GM13977 (cell line): ENCODE results near the gene SLC35E2B.

Source experiments
- DNase-seq: peaks from one replicate; pipeline ENCODE4 v3.0.0; 2012; ENCODE audit warnings: low spot score
- CTCF ChIP-seq: IDR thresholded peaks from 2 replicates; pipeline ENCODE4 v1.5.1; 2012; ENCODE audit warnings: mild to moderate bottlenecking, control low read depth; ENCODE audit not compliant: insufficient read depth; ENCODE audit errors: extremely low read depth, missing control alignments
- in situ Hi-C: fragments of 300-500 bp; cut with MboI; formaldehyde crosslinking; loops from one replicate; pipeline ENCODE4 v1.12.0; 2022; ENCODE audit warnings: low sequenced_read_pairs, low pct_unique_long_range_greater_than_20kb, mixed read lengths, inconsistent platforms; ENCODE audit not compliant: unreplicated experiment

Gene SLC35E2B

GRCh38 chr1:1630965-1631781 lies 61.4 kb downstream of the SLC35E2B start:
- TF ChIP-seq CTCF, result no peak
- no peak for DNase-seq
- in situ Hi-C loops, result no loop called here

- DNase-seq, result peak; percentile 100
- in situ Hi-C loops, result no loop called here
- no peak for TF ChIP-seq CTCF
These were observed 62.2 kb downstream of the SLC35E2B start for GRCh38 chr1:1630191-1630964.

- in situ Hi-C loops, result no loop called here
- peak; percentile 90 for DNase-seq
- TF ChIP-seq CTCF, result no peak
These were observed 63.0 kb downstream of the SLC35E2B start for GRCh38 chr1:1629430-1630190.

GRCh38 chr1:1628754-1629429 lies 63.7 kb downstream of the SLC35E2B start:
- no peak for DNase-seq
- TF ChIP-seq CTCF, result no peak
- in situ Hi-C loops, result no loop called here

GRCh38 chr1:1627829-1628753 lies 64.5 kb downstream of the SLC35E2B start:
- DNase-seq, result no peak
- TF ChIP-seq CTCF, result no peak
- in situ Hi-C loops, result no loop called here
